NT2/D1 (cell line): ENCODE measurements around the gene SLC39A5.

Experiments used
- SUZ12 ChIP-seq: IDR thresholded peaks from 2 replicates; pipeline ENCODE4 v1.6.1; 2011; ENCODE audit not compliant: insufficient read length, insufficient read depth; ENCODE audit errors: extremely low read depth
- YY1 ChIP-seq: IDR thresholded peaks from 2 replicates; pipeline ENCODE4 v1.6.1; 2011; ENCODE audit not compliant: insufficient read length, insufficient read depth
- ZNF274 ChIP-seq: IDR thresholded peaks from 2 replicates; pipeline ENCODE4 v1.6.1; 2011; ENCODE audit warnings: mild to moderate bottlenecking, low read depth, low read length

DNA sequence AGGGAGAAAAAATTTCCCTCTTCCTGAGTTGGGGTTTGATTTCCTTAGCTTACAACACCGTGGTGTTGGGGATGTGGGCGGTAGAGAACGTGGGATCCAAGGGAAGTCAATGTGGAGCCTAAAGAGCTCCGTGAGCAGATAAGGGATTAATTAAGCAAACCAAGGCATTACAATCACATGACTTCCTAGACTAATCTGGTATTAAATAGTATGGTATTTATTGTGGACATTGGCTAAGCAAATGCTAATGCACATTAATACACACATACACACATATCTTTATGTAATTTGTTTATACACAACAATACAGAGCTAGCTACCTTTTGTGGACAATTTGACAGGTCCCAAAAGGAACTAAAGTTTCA, 7.3 kb upstream of the SLC39A5 start:
- TF ChIP-seq SUZ12, result no peak
- no peak for TF ChIP-seq YY1
- no peak for TF ChIP-seq ZNF274
